IMR-90 (cell line): ENCODE measurements around the gene IL22RA2. TPM values are rescaled to one million over a fixed set of nuclear protein-coding genes. Genes with fewer than 3 reads are reported as not detected.

Experiments used
- ATAC-seq: fragments of 200-7000 bp; cut with Tn5 transposase; 2 replicates; pipeline ENCODE4 v1.9.1; 2020; ENCODE audit warnings: low read depth, mild to moderate bottlenecking, moderate library complexity
- BruUV-seq: library from RNA; stranded (reverse); fragments of 400-500 nt; replicated peaks from 2 replicates; lab custom pipeline; 2021; lab: Mats Ljungman, UMichigan
- CTCF ChIA-PET: fragments of 300-600 bp; formaldehyde crosslinking; extraction: SDS; loops from one replicate; lab custom pipeline; 2021; ENCODE audit warnings: antibody characterized with exemption; lab: Yijun Ruan, JAX
- POLR2A ChIA-PET: fragments of 300-600 bp; sonication (Branson Sonifier 250); formaldehyde crosslinking; loops from one replicate; lab custom pipeline; 2022; ENCODE audit warnings: antibody characterized with exemption; ENCODE audit not compliant: unreplicated experiment; lab: Charles Lee
- DNase-seq: peaks from one replicate; pipeline ENCODE4 v3.0.0; 2013
- H2AFZ ChIP-seq: replicated peaks from 2 replicates; pipeline ENCODE3; 2013; ENCODE audit warnings: low read length, mild to moderate bottlenecking; ENCODE audit not compliant: poor library complexity
- H2AK5ac ChIP-seq: 2 replicates; pipeline ENCODE4 v1.6.1; 2013; ENCODE audit warnings: low read depth, low read length, inconsistent platforms
- H2AK9ac ChIP-seq: replicated peaks from 2 replicates; pipeline ENCODE3; 2013; ENCODE audit warnings: mild to moderate bottlenecking, low read depth, low read length, moderate library complexity; ENCODE audit not compliant: poor library complexity
- H2BK120ac ChIP-seq: 2 replicates; pipeline ENCODE4 v1.6.1; 2013; ENCODE audit warnings: low read depth, low read length, inconsistent platforms
- H2BK15ac ChIP-seq: 3 replicates; pipeline ENCODE4 v1.6.1; 2013; ENCODE audit warnings: low read depth, low read length, inconsistent platforms
- H2BK20ac ChIP-seq: 2 replicates; pipeline ENCODE4 v1.6.1; 2013; ENCODE audit warnings: low read depth, mild to moderate bottlenecking, inconsistent platforms, low read length, moderate library complexity
- H2BK5ac ChIP-seq: 2 replicates; pipeline ENCODE4 v1.6.1; 2013; ENCODE audit warnings: mild to moderate bottlenecking, low read depth, low read length, inconsistent platforms; ENCODE audit not compliant: poor library complexity, severe bottlenecking
- H3K14ac ChIP-seq: replicated peaks from 2 replicates; pipeline ENCODE4 v1.6.1; 2013; ENCODE audit warnings: low read depth, low read length, inconsistent platforms
- H3K18ac ChIP-seq: 2 replicates; pipeline ENCODE4 v1.6.1; 2013; ENCODE audit warnings: low read depth, low read length, control low read depth
- H3K23ac ChIP-seq: 2 replicates; pipeline ENCODE4 v1.6.1; 2013; ENCODE audit warnings: low read depth, low read length, inconsistent platforms
- H3K27ac ChIP-seq: 2 replicates; pipeline ENCODE4 v1.5.1; 2013; ENCODE audit warnings: mild to moderate bottlenecking, control low read depth, low read length; ENCODE audit not compliant: insufficient read depth
- H3K27me3 ChIP-seq: 2 replicates; pipeline ENCODE4 v1.6.1; 2013; ENCODE audit warnings: low read length; ENCODE audit not compliant: control insufficient read depth, insufficient read depth
- H3K36me3 ChIP-seq: 2 replicates; pipeline ENCODE4 v1.6.1; 2013; ENCODE audit warnings: low read length, mixed read lengths; ENCODE audit not compliant: control insufficient read depth, insufficient read depth
- H3K4ac ChIP-seq: 2 replicates; pipeline ENCODE4 v1.6.1; 2013; ENCODE audit warnings: low read depth, low read length, inconsistent platforms
- H3K4me1 ChIP-seq: 2 replicates; pipeline ENCODE4 v1.6.1; 2013; ENCODE audit warnings: low read length, mixed read lengths; ENCODE audit not compliant: control insufficient read depth, insufficient read depth
- H3K4me2 ChIP-seq: 2 replicates; pipeline ENCODE4 v1.6.1; 2013; ENCODE audit warnings: low read depth, mild to moderate bottlenecking, control low read depth, low read length, moderate library complexity
- H3K4me3 ChIP-seq: 2 replicates; pipeline ENCODE4 v1.5.1; 2013; ENCODE audit warnings: low read depth, mild to moderate bottlenecking, control low read depth, low read length, moderate library complexity; ENCODE audit not compliant: insufficient read depth
- H3K56ac ChIP-seq: 2 replicates; pipeline ENCODE4 v1.6.1; 2013; ENCODE audit warnings: low read length, inconsistent platforms; ENCODE audit not compliant: insufficient read depth; ENCODE audit errors: extremely low read depth
- H3K79me1 ChIP-seq, 2 experiments: 2 replicates each; pipeline ENCODE4 v1.6.1; 2013; ENCODE audit warnings: low read length in 2 of 2, inconsistent platforms in 1 of 2, low read depth in 1 of 2
- H3K9ac ChIP-seq: 2 replicates; pipeline ENCODE4 v1.6.1; 2013; ENCODE audit warnings: low read depth, low read length, control low read depth
- H3K9me1 ChIP-seq: 2 replicates; pipeline ENCODE4 v1.6.1; 2013; ENCODE audit warnings: low read length, inconsistent platforms; ENCODE audit not compliant: insufficient read depth
- H3K9me3 ChIP-seq: 2 replicates; pipeline ENCODE4 v1.6.1; 2013; ENCODE audit warnings: low read length; ENCODE audit not compliant: control insufficient read depth, insufficient read depth
- H4K20me1 ChIP-seq: 2 replicates; pipeline ENCODE4 v1.6.1; 2013; ENCODE audit warnings: low read length, inconsistent platforms; ENCODE audit not compliant: insufficient read depth
- H4K5ac ChIP-seq: 2 replicates; pipeline ENCODE4 v1.6.1; 2013; ENCODE audit warnings: mild to moderate bottlenecking, low read depth, low read length, control low read depth
- H4K8ac ChIP-seq, 2 experiments: 2 replicates each; pipeline ENCODE4 v1.6.1; 2013; ENCODE audit warnings: low read depth in 2 of 2, low read length in 2 of 2, control low read depth in 1 of 2, inconsistent platforms in 1 of 2
- H4K91ac ChIP-seq: 2 replicates; pipeline ENCODE4 v1.6.1; 2013; ENCODE audit warnings: low read depth, low read length, inconsistent platforms; ENCODE audit not compliant: insufficient read depth
- BHLHE40 ChIP-seq: fragments of 150-350 bp; IDR thresholded peaks from 2 replicates; pipeline ENCODE4 v1.6.1; 2016; ENCODE audit warnings: mild to moderate bottlenecking, low read depth, low read length
- CEBPB ChIP-seq: IDR thresholded peaks from 2 replicates; pipeline ENCODE4 v1.6.1; 2012; ENCODE audit warnings: low read depth, low read length, improper control_type of control experiment
- CHD1 ChIP-seq: IDR thresholded peaks from 2 replicates; pipeline ENCODE4 v1.6.1; 2012; ENCODE audit warnings: low read depth, low read length, improper control_type of control experiment
- CTCF ChIP-seq: conservative IDR thresholded peaks from 2 replicates; pipeline ENCODE4 v1.5.1; 2012; ENCODE audit warnings: mild to moderate bottlenecking, low read depth, low read length, improper control_type of control experiment
- ELK1 ChIP-seq: fragments of 150-350 bp; IDR thresholded peaks from 2 replicates; pipeline ENCODE4 v1.6.1; 2016; ENCODE audit warnings: low read depth, mild to moderate bottlenecking, low read length, moderate library complexity, borderline replicate concordance
- FOS ChIP-seq: fragments of 150-350 bp; IDR thresholded peaks from 2 replicates; pipeline ENCODE4 v1.6.1; 2016; ENCODE audit warnings: low read depth, low read length
- MAFK ChIP-seq: IDR thresholded peaks from 2 replicates; pipeline ENCODE4 v1.6.1; 2012; ENCODE audit warnings: low read depth, low read length, improper control_type of control experiment
- MAZ ChIP-seq: IDR thresholded peaks from 2 replicates; pipeline ENCODE4 v1.6.1; 2012; ENCODE audit warnings: low read depth, mild to moderate bottlenecking, low read length, improper control_type of control experiment, moderate library complexity, borderline replicate concordance
- MXI1 ChIP-seq: IDR thresholded peaks from 2 replicates; pipeline ENCODE4 v1.6.1; 2012; ENCODE audit warnings: low read depth, mild to moderate bottlenecking, low read length, moderate library complexity, borderline replicate concordance
- NFE2L2 ChIP-seq: fragments of 150-350 bp; IDR thresholded peaks from 2 replicates; pipeline ENCODE4 v1.6.1; 2016; ENCODE audit warnings: low read depth, mild to moderate bottlenecking, low read length
- POLR2A ChIP-seq: IDR thresholded peaks from 2 replicates; pipeline ENCODE4 v1.6.1; 2012; ENCODE audit warnings: mild to moderate bottlenecking, low read depth, low read length
- RAD21 ChIP-seq: IDR thresholded peaks from 2 replicates; pipeline ENCODE4 v1.6.1; 2012; ENCODE audit warnings: low read length, improper control_type of control experiment
- RCOR1 ChIP-seq: IDR thresholded peaks from 2 replicates; pipeline ENCODE4 v1.6.1; 2012; ENCODE audit warnings: mild to moderate bottlenecking, low read length, improper control_type of control experiment; ENCODE audit not compliant: insufficient replicate concordance
- RFX5 ChIP-seq: IDR thresholded peaks from 2 replicates; pipeline ENCODE4 v1.8.0; 2012; ENCODE audit warnings: low read depth, mild to moderate bottlenecking, low read length, moderate library complexity
- SMC3 ChIP-seq: fragments of 150-350 bp; IDR thresholded peaks from 2 replicates; pipeline ENCODE4 v1.6.1; 2016; ENCODE audit warnings: low read depth, mild to moderate bottlenecking, antibody characterized with exemption, low read length, moderate library complexity
- USF2 ChIP-seq: fragments of 150-350 bp; IDR thresholded peaks from 2 replicates; pipeline ENCODE4 v1.6.1; 2017; ENCODE audit warnings: mild to moderate bottlenecking, antibody characterized with exemption, low read length, low read depth
- dilution Hi-C: fragments of 300-500 bp; cut with HindIII; formaldehyde crosslinking; loops from one replicate; pipeline ENCODE4 v1.14.3; 2018; ENCODE audit warnings: low sequenced_read_pairs; ENCODE audit not compliant: unreplicated experiment
- in situ Hi-C: fragments of 300-500 bp; cut with MboI; formaldehyde crosslinking; loops from 3 replicates; pipeline ENCODE4 v1.14.3; 2019; ENCODE audit warnings: low sequenced_read_pairs, inconsistent platforms, mixed read lengths
- intact Hi-C: fragments of 100-400 bp; cut with micrococcal nuclease; formaldehyde crosslinking; loops from 2 replicates; pipeline ENCODE4 v1.10.0; 2022
- polyA plus RNA-seq, 3 experiments: library from polyadenylated mRNA; depleted of rRNA; stranded (reverse); fragments of >200 nt; gene quantifications; 2 replicates each; pipeline ENCODE4 v1.2.3, GENCODE V29; 2012; ENCODE audit warnings: low replicate concordance in 1 of 3
- total RNA-seq: library from RNA; depleted of rRNA; stranded (reverse); fragments of >200 nt; gene quantifications from 2 replicates; pipeline ENCODE4 v1.2.3, GENCODE V29; 2012

The IL22RA2 gene
- total and polyA plus RNA-seq, 2 of the 4 experiments (the other 2 are of a cell fraction): not detected

GRCh38 chr6:137120748-137121147 lies 52.7 kb downstream of the IL22RA2 start:
- no peaks in the 10 kb centered on the region for H3K4me1 ChIP-seq

More at GRCh38 chr6:137120748-137121147, 52.7 kb downstream of the IL22RA2 start:
- Histone ChIP-seq H3K56ac (no peak overlapping the region), H4K8ac (no peak overlapping the region), H2BK15ac (no peak overlapping the region), H2BK5ac (no peak overlapping the region), H3K4me2 (no peak overlapping the region), H3K9ac (no peak overlapping the region), H3K36me3 (no peaks in the 10 kb centered on the region), H3K23ac (no peak overlapping the region), H2AK5ac (no peak overlapping the region), H3K27me3 (no peaks in the 10 kb centered on the region), H2BK120ac (no peak overlapping the region), H2AFZ (no peak overlapping the region), H3K9me3 (peaks cover 4% of the 10 kb centered on the region), H3K27ac (no peak overlapping the region), H2AK9ac (no peak overlapping the region), H3K79me1 (no peaks in the 10 kb centered on the region), H3K9me1 (no peaks in the 10 kb centered on the region), H4K91ac (no peak overlapping the region), H3K4ac (no peak overlapping the region), H3K18ac (no peak overlapping the region), H4K20me1 (no peaks in the 10 kb centered on the region), H3K14ac (no peak overlapping the region), H3K4me3 (no peak overlapping the region), H2BK20ac (no peak overlapping the region), H4K5ac (no peak overlapping the region)
- CTCF ChIA-PET: no interaction called here
- POLR2A ChIA-PET: no interaction called here
- no TSS peak for BruUV-seq
- no peak for TF ChIP-seq ELK1
- no peak for TF ChIP-seq NFE2L2
- no peak for TF ChIP-seq SMC3
- no peak for TF ChIP-seq CHD1
- no peak for TF ChIP-seq RAD21
- TF ChIP-seq BHLHE40: no peak
- TF ChIP-seq MAFK: no peak
- no peak for TF ChIP-seq POLR2A
- TF ChIP-seq MAZ: no peak
- no peak for TF ChIP-seq RFX5
- TF ChIP-seq FOS: no peak
- no peak for TF ChIP-seq CTCF
- no peak for TF ChIP-seq USF2
- no peak for TF ChIP-seq MXI1
- TF ChIP-seq RCOR1: no peak
- no peak for TF ChIP-seq CEBPB
- dilution Hi-C loops (no loop called here), intact Hi-C loops (no loop called here), in situ Hi-C loops (no loop called here)
- no peak for DNase-seq
- ATAC-seq: no peak
